ENCODE data around the gene HES7.

HES7 gene

DNA sequence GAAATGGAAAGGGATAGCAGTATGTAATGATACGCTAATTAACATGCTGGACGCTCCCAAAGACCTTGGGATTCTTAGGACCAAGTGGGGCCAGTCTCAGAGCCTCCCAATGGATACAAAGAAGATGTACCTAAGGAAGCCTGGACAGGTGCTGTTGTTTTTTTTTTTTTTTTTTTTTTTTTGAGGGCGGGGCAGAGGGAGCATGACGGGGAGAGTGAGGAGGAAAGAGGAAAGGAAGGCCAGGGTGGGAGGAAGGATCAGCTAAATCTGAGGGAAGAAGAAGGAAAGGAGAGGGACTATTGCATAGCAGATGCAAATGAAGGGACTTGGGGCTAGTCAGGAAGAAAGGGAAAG, 36.3 kb upstream of the HES7 start:
- H3K27me3 Mint-ChIP-seq: no peaks in the 10 kb centered on the region
- peak overlapping the region; percentile 96 for H3K27ac Mint-ChIP-seq
- H3K36me3 Mint-ChIP-seq: peaks cover 32% of the 10 kb centered on the region
- H3K4me3 Mint-ChIP-seq: peak overlapping the region; percentile 86
- CTCF ChIA-PET: interaction anchor here (1.2 to 6.8 kb wide), 4 partner anchors 20 to 99 kb away, joined by 3 to 40 read pairs (median 4); no protein-coding TSS in a partner anchor
- peaks cover 61% of the 10 kb centered on the region for H3K4me1 Mint-ChIP-seq
- no peaks in the 10 kb centered on the region for H3K9me3 Mint-ChIP-seq
- no peak for DNase-seq

DNA sequence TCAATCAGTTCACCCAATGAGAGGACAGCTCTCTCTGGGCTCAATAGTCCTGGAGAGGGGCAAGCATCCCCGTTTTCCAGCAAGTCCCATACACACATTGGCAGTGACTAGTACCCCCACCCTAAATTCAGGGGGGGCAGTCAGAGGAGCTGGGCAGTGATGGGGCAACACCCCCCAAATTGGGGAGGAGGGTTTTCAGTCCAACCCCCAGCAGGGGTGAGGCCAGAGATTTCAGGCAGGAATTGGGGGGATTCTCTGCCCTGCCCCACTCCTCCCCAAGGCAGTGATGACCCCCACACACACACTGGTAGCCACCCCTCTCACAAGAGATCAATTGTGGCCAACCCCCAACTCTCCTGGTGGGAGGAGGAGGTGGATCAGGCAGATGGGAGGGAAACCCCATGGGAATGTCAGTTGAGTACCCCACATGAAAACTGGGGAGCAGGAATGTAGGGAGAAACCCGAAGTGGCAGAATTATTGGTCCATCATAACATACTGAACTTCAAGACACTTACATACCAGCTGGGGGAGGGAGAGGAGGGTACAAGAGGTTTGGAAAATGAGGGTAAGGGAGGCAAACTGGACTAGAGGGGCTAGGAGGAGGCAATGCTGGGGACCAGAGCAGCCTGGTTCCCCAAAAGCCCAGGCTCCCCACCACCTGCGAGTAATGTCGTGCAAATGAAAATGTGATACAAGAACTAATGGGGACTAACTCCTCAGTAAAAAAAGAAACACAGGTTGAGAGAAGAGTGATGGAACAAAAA, 35.7 kb upstream of the HES7 start:
- no peaks in the 10 kb centered on the region for H3K9me3 Mint-ChIP-seq
- CTCF ChIA-PET: interaction anchor here (1.2 to 6.8 kb wide), 10 partner anchors 21 to 68 kb away, joined by 3 to 40 read pairs (median 4); partner anchors contain the start of gene HES7
- H3K36me3 Mint-ChIP-seq: peaks cover 30% of the 10 kb centered on the region
- no peaks in the 10 kb centered on the region for H3K27me3 Mint-ChIP-seq
- H3K4me1 Mint-ChIP-seq: peaks cover 55% of the 10 kb centered on the region
- peak overlapping the region; percentile 96 for H3K27ac Mint-ChIP-seq
- no peak for DNase-seq
- peak overlapping the region; percentile 50 for H3K4me3 Mint-ChIP-seq

DNA sequence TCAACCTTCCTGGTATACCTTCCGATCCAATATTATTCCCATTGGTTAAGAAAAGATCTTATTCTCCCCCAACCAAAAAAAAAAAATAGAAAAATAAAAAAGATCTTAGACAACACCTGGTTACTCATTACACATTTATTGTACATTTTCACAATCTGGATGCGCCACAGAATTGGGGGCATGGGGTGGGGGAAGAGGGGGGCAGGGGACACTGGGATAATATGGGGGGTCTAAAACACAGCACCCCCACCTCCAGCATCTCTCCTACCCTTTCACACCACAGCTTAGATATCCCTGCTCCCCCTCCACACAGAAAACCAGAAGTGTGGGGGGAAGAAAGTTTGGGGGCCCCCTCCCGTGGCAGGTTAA, 35.1 kb upstream of the HES7 start:
- CTCF ChIA-PET: interaction anchor here (0.6 to 6.8 kb wide), 16 partner anchors 10 to 168 kb away, joined by 3 to 40 read pairs (median 4); partner anchors contain the start of gene HES7
- Mint-ChIP-seq H3K9me3 (no peaks in the 10 kb centered on the region), H3K27ac (peak overlapping the region; percentile 95), H3K4me1 (peaks cover 49% of the 10 kb centered on the region), H3K4me3 (no peak overlapping the region), H3K27me3 (no peaks in the 10 kb centered on the region), H3K36me3 (peaks cover 30% of the 10 kb centered on the region)
- DNase-seq: no peak

DNA sequence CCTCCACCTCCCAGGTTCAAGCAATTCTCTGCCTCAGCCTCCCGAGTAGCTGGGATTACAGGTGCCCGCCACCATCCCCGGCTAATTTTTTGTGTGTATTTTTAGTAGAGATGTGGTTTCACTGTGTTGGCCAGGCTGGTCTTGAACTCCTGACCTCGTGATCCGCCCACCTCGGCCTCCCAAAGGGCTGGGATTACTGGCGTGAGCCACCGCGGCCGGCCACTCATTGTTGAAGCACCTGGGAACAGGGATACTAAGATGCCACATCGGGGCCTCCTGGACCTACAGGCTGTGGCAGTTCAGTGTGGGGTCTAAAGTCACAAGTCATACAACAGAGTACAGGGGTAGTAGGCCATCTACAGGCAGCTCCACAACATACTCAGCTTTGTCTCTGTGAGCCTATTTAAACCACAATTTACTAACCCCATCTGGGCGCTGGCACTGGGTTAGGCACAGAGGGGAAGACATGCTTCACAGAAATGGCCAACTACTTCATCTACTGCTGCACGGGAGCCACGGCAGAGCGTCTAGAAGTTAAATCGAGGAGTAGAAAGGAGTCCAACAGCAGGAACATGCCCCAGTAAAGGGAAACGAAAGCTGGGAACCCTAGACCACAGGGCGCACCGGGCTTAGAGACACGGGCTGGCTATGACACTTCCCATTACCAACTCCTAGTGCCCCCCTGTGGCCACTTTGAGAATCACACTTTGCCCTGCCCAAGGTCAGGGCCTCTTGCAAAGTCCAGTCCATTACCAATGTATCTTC, 34.5 kb upstream of the HES7 start:
- peaks cover 32% of the 10 kb centered on the region for H3K36me3 Mint-ChIP-seq
- DNase-seq: peak; percentile 94
- peak overlapping the region; percentile 95 for H3K27ac Mint-ChIP-seq
- no peaks in the 10 kb centered on the region for H3K9me3 Mint-ChIP-seq
- CTCF ChIA-PET: interaction anchor here (0.6 to 6.8 kb wide), 18 partner anchors 9 to 168 kb away, joined by 3 to 40 read pairs (median 3); partner anchors contain the start of genes CTC1 and HES7
- H3K4me3 Mint-ChIP-seq: peak overlapping the region; percentile 26
- H3K27me3 Mint-ChIP-seq: no peaks in the 10 kb centered on the region
- peaks cover 45% of the 10 kb centered on the region for H3K4me1 Mint-ChIP-seq

DNA sequence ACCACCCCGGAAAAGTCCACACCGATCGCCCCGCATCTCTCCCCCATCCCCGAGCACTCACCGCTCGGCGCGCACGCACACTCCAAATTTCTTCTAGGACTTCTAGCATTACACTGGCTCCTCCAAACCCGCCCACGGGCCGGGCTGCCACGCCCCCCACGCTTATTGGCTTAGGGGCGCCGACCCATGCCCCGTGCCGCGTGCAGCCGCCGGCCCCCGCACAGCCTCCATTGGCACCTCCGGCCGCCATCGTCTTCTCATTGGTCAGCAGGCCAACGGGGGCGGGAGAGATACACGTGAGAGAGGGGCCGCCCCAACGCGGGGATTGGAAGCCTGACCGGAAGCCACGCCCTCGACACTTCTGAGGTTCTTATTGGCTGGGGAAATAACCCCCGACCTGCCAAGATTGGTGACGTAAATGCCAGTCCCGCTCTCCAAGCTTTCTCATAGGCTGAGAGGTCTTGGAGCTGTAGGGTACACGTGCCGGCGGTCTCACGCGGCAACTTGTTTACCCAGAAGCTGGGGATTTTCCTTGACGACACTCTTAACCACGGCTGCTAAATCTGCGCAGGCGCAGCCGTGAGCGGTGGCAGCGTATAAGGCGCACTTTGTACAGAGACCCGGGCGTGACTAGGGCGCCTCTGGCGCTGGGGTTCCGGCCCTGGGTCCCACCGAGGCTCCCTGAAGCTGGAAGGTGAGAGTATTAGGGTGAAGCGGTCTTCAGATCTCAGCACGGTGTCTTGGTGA, 32.5 kb upstream of the HES7 start:
- Mint-ChIP-seq H3K9me3 (no peaks in the 10 kb centered on the region), H3K27me3 (no peaks in the 10 kb centered on the region), H3K27ac (no peak overlapping the region), H3K36me3 (peaks cover 24% of the 10 kb centered on the region), H3K4me3 (no peak overlapping the region), H3K4me1 (peaks cover 53% of the 10 kb centered on the region)
- peak; percentile 100 for DNase-seq
- CTCF ChIA-PET: interaction anchor here (0.6 to 6.8 kb wide), 7 partner anchors 8 to 144 kb away, joined by 3 to 40 read pairs (median 3); no protein-coding TSS in a partner anchor

DNA sequence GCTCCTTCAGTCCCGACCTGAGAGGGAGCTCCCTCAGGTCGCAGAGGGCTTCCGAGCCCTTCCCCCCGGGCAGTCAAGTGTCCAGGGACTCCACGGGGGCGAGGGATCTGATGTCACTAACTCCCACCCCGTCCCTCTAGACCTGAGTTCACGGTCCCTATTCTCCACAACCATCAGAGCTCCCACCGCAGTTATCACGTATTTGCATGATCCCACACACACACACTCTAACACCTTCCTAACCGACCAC, 32.0 kb upstream of the HES7 start:
- Mint-ChIP-seq H3K4me3 (no peak overlapping the region), H3K9me3 (no peaks in the 10 kb centered on the region), H3K36me3 (peaks cover 19% of the 10 kb centered on the region), H3K27ac (no peak overlapping the region), H3K27me3 (no peaks in the 10 kb centered on the region), H3K4me1 (peaks cover 49% of the 10 kb centered on the region)
- DNase-seq: no peak
- CTCF ChIA-PET: interaction anchor here (0.6 to 6.8 kb wide), 4 partner anchors 8 to 33 kb away, joined by 3 to 40 read pairs (median 4); no protein-coding TSS in a partner anchor

DNA sequence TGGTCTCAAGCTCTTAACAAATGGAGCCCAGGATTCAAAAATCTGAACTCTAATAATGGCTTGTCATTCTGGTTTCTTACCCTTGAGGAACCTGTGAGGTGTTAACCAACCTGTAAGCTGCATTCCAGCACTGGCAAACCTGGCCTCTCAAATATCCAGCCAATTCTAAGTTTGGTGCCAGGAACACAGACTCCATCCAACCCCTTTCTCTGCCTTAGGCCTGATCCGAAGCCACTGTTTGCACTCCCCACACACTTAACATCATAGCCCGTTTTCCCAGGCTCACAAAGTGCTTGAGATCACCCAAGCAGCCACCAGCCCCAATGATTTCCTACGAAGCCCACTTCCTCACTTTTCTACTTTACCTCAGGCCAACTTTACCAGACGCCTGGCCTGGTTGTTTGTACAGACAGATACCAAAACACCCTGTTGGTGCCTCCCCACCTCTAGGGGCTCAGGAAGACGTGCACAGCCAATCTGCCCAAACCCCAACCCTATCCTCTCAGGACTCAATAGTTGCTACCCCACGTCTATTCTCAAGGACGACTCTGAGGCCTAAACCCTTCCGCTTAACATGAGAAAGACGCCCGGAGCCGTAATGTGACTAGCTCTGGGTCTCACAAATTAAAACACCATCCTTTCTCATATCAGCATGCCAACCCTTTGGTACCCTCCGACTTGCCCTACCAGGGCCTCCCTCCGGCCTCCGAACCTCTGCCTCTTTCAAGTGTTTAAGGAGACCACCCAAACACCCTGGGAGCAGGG, 31.5 kb upstream of the HES7 start:
- Mint-ChIP-seq H3K4me1 (peaks cover 47% of the 10 kb centered on the region), H3K27ac (no peak overlapping the region)

DNA sequence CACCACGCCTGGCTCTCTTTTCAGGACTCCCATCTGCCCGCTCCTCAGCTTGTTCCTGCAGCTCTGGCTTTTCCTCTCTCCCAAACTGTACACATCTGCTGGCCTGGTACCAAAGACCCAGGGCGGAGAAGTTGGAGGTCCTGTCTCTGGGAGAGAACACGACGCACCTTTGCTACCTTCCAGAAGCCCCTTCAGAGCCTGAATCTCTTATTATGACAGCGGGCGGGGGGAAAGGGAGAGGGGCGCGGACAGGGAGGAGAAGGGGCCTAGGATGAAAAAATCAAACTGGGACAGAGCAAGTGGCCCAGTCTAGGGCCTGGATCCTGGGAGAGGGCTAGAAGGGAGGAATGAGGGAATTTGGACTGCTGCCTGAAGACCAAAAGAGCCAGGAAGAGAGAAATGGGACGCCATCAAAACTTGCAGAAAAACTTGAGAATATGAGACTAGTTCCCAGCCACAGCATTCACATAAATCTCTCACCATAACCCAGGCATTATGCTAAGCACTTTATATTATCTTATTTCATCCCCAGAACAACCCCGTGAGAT, 30.8 kb upstream of the HES7 start:
- Mint-ChIP-seq H3K36me3 (peaks cover 11% of the 10 kb centered on the region), H3K4me3 (no peak overlapping the region), H3K27me3 (no peaks in the 10 kb centered on the region), H3K9me3 (no peaks in the 10 kb centered on the region), H3K27ac (no peak overlapping the region), H3K4me1 (peaks cover 47% of the 10 kb centered on the region)
- DNase-seq: no peak
- CTCF ChIA-PET: interaction anchor here (6.8 kb wide), 1 partner anchor 16 kb away, joined by 40 read pairs; no protein-coding TSS in a partner anchor

More for the DNA sequence above, 31.5 kb upstream of the HES7 start:
- CTCF ChIA-PET: interaction anchor here (1.2 to 6.8 kb wide), 2 partner anchors 9 to 17 kb away, joined by 3 to 40 read pairs; no protein-coding TSS in a partner anchor
- H3K9me3 Mint-ChIP-seq: no peaks in the 10 kb centered on the region
- H3K27me3 Mint-ChIP-seq: no peaks in the 10 kb centered on the region
- H3K36me3 Mint-ChIP-seq: peaks cover 14% of the 10 kb centered on the region
- DNase-seq: no peak
- no peak overlapping the region for H3K4me3 Mint-ChIP-seq

DNA sequence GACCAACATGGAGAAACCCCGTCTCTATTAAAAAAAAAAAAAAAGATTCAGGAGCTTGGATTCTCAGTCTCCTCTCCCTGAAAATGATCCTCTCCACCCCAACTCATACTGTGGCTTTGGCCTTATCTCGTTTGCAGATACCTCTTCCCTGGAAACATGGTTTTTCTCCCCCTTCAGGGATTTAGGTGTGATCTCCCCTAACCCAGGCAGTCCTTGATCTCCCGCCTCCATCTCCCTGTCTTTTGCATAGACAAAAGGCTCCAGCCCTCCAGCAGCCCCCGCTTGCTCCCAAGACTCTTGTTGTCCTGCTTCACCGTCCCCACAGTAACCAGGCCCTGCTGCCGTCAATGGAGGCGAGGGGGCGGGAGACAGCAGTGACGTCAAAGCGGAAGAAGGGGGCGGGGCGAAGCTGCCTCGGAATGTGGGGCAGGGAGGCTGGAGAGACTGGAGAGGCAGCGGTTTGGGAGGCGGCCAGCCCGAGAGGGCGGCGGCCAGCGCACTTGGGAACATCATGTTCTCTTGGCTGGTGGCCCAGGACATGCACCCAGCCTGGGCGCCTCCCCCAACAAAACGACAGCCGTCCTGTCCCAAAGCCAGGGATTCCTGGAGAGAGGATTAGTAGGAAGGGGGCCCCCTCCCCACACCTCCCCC, 30.2 kb upstream of the HES7 start:
- CTCF ChIA-PET: interaction anchor here (6.8 kb wide), 1 partner anchor 15 kb away, joined by 40 read pairs; no protein-coding TSS in a partner anchor
- Mint-ChIP-seq H3K4me1 (peaks cover 46% of the 10 kb centered on the region), H3K36me3 (peaks cover 15% of the 10 kb centered on the region), H3K27me3 (no peaks in the 10 kb centered on the region), H3K4me3 (no peak overlapping the region), H3K27ac (no peak overlapping the region), H3K9me3 (no peaks in the 10 kb centered on the region)
- DNase-seq: peak; percentile 94

DNA sequence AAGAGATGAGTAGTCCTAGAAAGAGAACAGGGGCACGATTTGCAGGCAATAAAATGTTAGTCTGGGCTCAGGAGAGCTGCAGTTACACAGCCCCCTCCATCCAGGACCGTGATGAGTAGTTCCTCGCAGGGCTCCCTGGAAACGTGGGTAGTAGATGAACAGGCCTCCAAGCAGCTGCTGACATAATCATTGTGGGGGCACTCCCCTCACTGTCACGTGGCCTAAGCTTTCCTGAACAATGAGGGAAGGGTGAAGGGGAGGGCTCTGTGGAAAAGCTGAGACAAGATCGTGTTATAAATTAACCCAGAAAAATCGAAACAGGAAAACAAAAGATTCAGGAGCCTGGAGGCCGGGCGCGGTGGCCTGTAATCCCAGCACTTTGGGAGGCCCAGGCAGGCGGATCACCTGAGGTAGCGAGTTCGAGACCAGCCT, 29.6 kb upstream of the HES7 start:
- DNase-seq: peak; percentile 51
- CTCF ChIA-PET: interaction anchor here (6.8 kb wide), 1 partner anchor 15 kb away, joined by 40 read pairs; no protein-coding TSS in a partner anchor
- Mint-ChIP-seq H3K4me3 (peak overlapping the region; percentile 89), H3K27me3 (no peaks in the 10 kb centered on the region), H3K27ac (no peak overlapping the region), H3K36me3 (peaks cover 12% of the 10 kb centered on the region), H3K9me3 (no peaks in the 10 kb centered on the region), H3K4me1 (peaks cover 41% of the 10 kb centered on the region)

DNA sequence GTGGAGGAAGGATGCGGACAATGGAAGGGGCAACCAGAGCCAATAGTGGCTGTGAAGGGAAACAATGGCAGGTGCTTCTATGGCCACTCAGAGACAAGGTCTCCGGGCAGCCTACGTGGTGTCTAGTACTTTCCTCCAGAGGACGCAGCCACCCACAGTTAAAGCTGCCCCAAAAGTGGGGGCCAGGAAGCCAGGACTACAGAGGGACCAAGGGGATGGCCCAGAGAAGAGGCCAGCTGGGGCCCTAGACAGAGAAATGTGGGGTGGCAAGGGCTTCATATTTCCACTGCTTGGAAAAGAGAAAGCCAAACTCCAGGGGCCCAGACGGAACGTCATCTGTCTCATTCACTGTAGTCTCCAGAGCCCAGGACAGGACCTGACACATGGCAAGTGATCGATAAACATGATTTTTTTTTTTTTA, 29.1 kb upstream of the HES7 start:
- DNase-seq: no peak
- Mint-ChIP-seq H3K4me1 (peaks cover 36% of the 10 kb centered on the region), H3K4me3 (peak overlapping the region; percentile 89), H3K27ac (no peak overlapping the region), H3K27me3 (no peaks in the 10 kb centered on the region), H3K36me3 (peaks cover 14% of the 10 kb centered on the region), H3K9me3 (no peaks in the 10 kb centered on the region)
- CTCF ChIA-PET: no interaction called here

DNA sequence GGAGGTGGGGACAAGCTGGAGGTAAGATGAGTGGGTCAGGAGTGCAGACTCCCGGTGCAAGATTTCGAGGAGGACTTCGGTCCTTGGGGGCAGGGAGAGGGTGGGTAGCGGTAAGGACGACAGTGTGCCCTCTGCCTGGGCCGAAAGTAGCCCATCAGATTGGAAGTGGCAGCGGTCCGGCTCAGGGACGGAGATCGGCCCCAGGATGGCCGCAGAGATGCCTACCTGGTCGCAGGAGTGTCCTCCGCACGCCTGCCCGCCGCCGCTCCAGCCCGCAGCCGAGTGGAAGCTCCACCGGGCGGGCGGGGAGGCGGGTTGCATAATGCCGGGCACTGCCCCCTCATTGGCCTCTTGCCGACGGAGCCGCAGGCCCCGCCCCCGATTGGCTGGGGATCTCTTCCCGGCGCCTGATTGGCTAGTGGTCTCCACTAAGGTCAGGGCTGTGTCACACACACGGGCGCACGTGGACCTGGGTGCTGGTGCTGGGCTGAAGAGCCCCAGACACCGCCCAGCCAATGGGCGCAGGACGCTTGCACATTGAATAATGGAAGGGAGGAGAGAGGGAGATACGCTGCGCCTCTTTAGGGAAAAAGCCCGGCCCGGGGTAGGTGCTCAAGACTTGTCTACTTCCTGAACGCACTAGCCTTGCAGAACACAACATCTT, 28.3 kb upstream of the HES7 start, which contains the start of gene PER1:
Gene PER1 (minus strand): TSS at position 293 of the 664 bp plus-strand sequence. CDS start 1,698 bp downstream, outside the sequence.
- DNase-seq: peak; percentile 93
- Mint-ChIP-seq H3K4me3 (peak within 1 kb of the TSS; percentile 89), H3K4me1 (peaks cover 35% of the 10 kb centered on the region), H3K27me3 (no peaks in the 10 kb centered on the region), H3K36me3 (peaks cover 19% of the 10 kb centered on the region), H3K27ac (peak within 1 kb of the TSS; percentile 90), H3K9me3 (no peaks in the 10 kb centered on the region)
- CTCF ChIA-PET: interaction anchor here (1.5 to 2.1 kb wide), 2 partner anchors 9 to 14 kb away, joined by 3 to 11 read pairs; no protein-coding TSS in a partner anchor

Data from activated naive CD4-positive, alpha-beta T cell treated with anti-CD3 and anti-CD28 coated beads, Interleukin-2, amount 10 ng/mL, durations not matched to agents 7 days and 5 days (primary cell).